AG09309 (cell line): ENCODE results near the gene CEP192.

Experiments
- DNase-seq: peaks from one replicate; pipeline ENCODE4 v3.0.0-alpha.2; 2010; ENCODE audit warnings: low read depth
- H3K4me3 ChIP-seq: 2 replicates; pipeline ENCODE4 v1.5.1; 2011; ENCODE audit warnings: mild to moderate bottlenecking, low read depth, low read length, moderate library complexity; ENCODE audit not compliant: control insufficient read depth
- TF ChIP-seq, protein P1 (sequence below): IDR thresholded peaks from 2 replicates; pipeline ENCODE4 v1.5.1; 2011; ENCODE audit warnings: mild to moderate bottlenecking, low read depth, low read length, inconsistent platforms; ENCODE audit not compliant: insufficient read depth, control insufficient read depth; ENCODE audit errors: missing control alignments

CEP192 gene

GRCh38 chr18:13014232-13014631 is 23.1 kb downstream of the CEP192 start:
- TF ChIP-seq, protein P1, sequence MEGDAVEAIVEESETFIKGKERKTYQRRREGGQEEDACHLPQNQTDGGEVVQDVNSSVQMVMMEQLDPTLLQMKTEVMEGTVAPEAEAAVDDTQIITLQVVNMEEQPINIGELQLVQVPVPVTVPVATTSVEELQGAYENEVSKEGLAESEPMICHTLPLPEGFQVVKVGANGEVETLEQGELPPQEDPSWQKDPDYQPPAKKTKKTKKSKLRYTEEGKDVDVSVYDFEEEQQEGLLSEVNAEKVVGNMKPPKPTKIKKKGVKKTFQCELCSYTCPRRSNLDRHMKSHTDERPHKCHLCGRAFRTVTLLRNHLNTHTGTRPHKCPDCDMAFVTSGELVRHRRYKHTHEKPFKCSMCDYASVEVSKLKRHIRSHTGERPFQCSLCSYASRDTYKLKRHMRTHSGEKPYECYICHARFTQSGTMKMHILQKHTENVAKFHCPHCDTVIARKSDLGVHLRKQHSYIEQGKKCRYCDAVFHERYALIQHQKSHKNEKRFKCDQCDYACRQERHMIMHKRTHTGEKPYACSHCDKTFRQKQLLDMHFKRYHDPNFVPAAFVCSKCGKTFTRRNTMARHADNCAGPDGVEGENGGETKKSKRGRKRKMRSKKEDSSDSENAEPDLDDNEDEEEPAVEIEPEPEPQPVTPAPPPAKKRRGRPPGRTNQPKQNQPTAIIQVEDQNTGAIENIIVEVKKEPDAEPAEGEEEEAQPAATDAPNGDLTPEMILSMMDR: no peak
- no peak overlapping the region for H3K4me3 ChIP-seq
- DNase-seq: no peak

GRCh38 chr18:13014818-13015217 is 23.7 kb downstream of the CEP192 start:
- DNase-seq: no peak
- TF ChIP-seq, protein P1: no peak
- H3K4me3 ChIP-seq: no peak overlapping the region

GRCh38 chr18:13017247-13017875 is 26.2 kb downstream of the CEP192 start:
- TF ChIP-seq, protein P1: no peak
- no peak for DNase-seq
- no peak overlapping the region for H3K4me3 ChIP-seq

GRCh38 chr18:13018374-13018773 is 27.2 kb downstream of the CEP192 start:
- H3K4me3 ChIP-seq: no peak overlapping the region
- TF ChIP-seq, protein P1: no peak

GRCh38 chr18:13019301-13019700 is 28.1 kb downstream of the CEP192 start:
- DNase-seq: no peak
- TF ChIP-seq, protein P1: no peak
- no peak overlapping the region for H3K4me3 ChIP-seq

More at GRCh38 chr18:13018374-13018773, 27.2 kb downstream of the CEP192 start:
- no peak for DNase-seq

- no peak for DNase-seq
- no peak overlapping the region for H3K4me3 ChIP-seq
- TF ChIP-seq, protein P1: no peak
Measured at GRCh38 chr18:13022644-13023043, 31.5 kb downstream of the CEP192 start.
